Endothelial cell of umbilical vein (primary cell): ENCODE results near the gene RAB40C. TPM values are rescaled to one million over a fixed set of nuclear protein-coding genes. Genes with fewer than 3 reads are reported as not detected.

ENCODE experiments used
- BruUV-seq: library from RNA; stranded (reverse); fragments of 400-500 nt; replicated peaks from 2 replicates; lab custom pipeline; 2021; lab: Mats Ljungman, UMichigan
- CTCF ChIA-PET: fragments of 300-600, 350-600 bp; sonication (Branson Sonifier 250); formaldehyde crosslinking; loops from one replicate; lab custom pipeline; 2021; ENCODE audit warnings: antibody characterized with exemption, inconsistent platforms; lab: Charles Lee
- POLR2A ChIA-PET: fragments of 300-600, 350-600 bp; sonication (Branson Sonifier 250); formaldehyde crosslinking; loops from one replicate; lab custom pipeline; 2021; ENCODE audit warnings: antibody characterized with exemption, inconsistent platforms; lab: Charles Lee
- DNase-seq: peaks from one replicate; pipeline ENCODE4 v3.0.0-alpha.2; 2011; ENCODE audit warnings: low read depth, low spot score
- FAIRE-seq: peaks from 2 replicates; lab custom pipeline; 2011; peaks lifted over from hg19 to GRCh38; lab: Jason Lieb, UNC
- H2AFZ ChIP-seq: 2 replicates; pipeline ENCODE4 v1.6.0; 2012; ENCODE audit warnings: low read depth, low read length, control low read depth, inconsistent platforms
- H3K27ac ChIP-seq: 2 replicates; pipeline ENCODE4 v1.5.1; 2011; ENCODE audit warnings: low read depth, mild to moderate bottlenecking, control low read depth, low read length, moderate library complexity; ENCODE audit not compliant: insufficient read depth
- H3K27me3 ChIP-seq, 2 experiments: 2 replicates each; pipeline versions ENCODE4 v1.6.0 to v1.6.1; 2011; ENCODE audit warnings: low read length in 2 of 2, mixed read lengths in 1 of 2; ENCODE audit not compliant: control insufficient read depth in 2 of 2, insufficient read depth in 2 of 2
- H3K36me3 ChIP-seq, 2 experiments: 2 replicates in 1 of 2; 3 replicates in 1 of 2; pipeline ENCODE4 v1.5.1; 2011; ENCODE audit warnings: low read length in 2 of 2, mild to moderate bottlenecking in 1 of 2, moderate library complexity in 1 of 2; ENCODE audit not compliant: control insufficient read depth in 2 of 2, insufficient read depth in 2 of 2; ENCODE audit errors: extremely low read depth in 1 of 2
- H3K4me1 ChIP-seq: 3 replicates; pipeline ENCODE4 v1.5.1; 2011; ENCODE audit warnings: mild to moderate bottlenecking, low read length; ENCODE audit not compliant: control insufficient read depth, insufficient read depth; ENCODE audit errors: extremely low read depth
- H3K4me2 ChIP-seq: 2 replicates; pipeline ENCODE4 v1.6.1; 2011; ENCODE audit warnings: low read length, control low read depth, mixed read lengths; ENCODE audit not compliant: insufficient read depth
- H3K4me3 ChIP-seq, 3 experiments: fragments of 200-600 bp in 1 of 3; sonication (generic), shearing (Covaris generic) in 1 of 3; replicated peaks in 1 of 3; 2 replicates each; pipeline ENCODE4 v1.5.1; 2011 to 2016; ENCODE audit warnings: control low read depth in 3 of 3, low read length in 3 of 3, mild to moderate bottlenecking in 2 of 3, inconsistent platforms in 1 of 3, low read depth in 1 of 3, moderate library complexity in 1 of 3; ENCODE audit not compliant: insufficient read depth in 1 of 3
- H3K79me2 ChIP-seq: 2 replicates; pipeline ENCODE4 v1.6.0; 2012; ENCODE audit warnings: low read length, inconsistent platforms; ENCODE audit not compliant: control insufficient read depth, insufficient read depth
- H3K9ac ChIP-seq: replicated peaks from 2 replicates; pipeline ENCODE3; 2011; ENCODE audit warnings: low read length, control low read depth; ENCODE audit not compliant: insufficient read depth; ENCODE audit errors: extremely low read depth
- H3K9me1 ChIP-seq: replicated peaks from 3 replicates; pipeline ENCODE4 v1.6.0; 2011; ENCODE audit warnings: mild to moderate bottlenecking, low read length; ENCODE audit not compliant: control insufficient read depth, insufficient read depth; ENCODE audit errors: extremely low read depth
- H3K9me3 ChIP-seq: replicated peaks from 2 replicates; pipeline ENCODE4 v1.5.1; 2012; ENCODE audit warnings: low read length, inconsistent platforms; ENCODE audit not compliant: control insufficient read depth, insufficient read depth
- H4K20me1 ChIP-seq: replicated peaks from 2 replicates; pipeline ENCODE3; 2011; ENCODE audit warnings: mild to moderate bottlenecking, low read length; ENCODE audit not compliant: control insufficient read depth, insufficient read depth; ENCODE audit errors: extremely low read depth
- EZH2 ChIP-seq: IDR thresholded peaks from 2 replicates; pipeline ENCODE4 v1.6.1; 2012; ENCODE audit warnings: borderline replicate concordance, low read depth, mild to moderate bottlenecking, moderate library complexity, low read length, inconsistent platforms; ENCODE audit not compliant: severe bottlenecking
- FOS ChIP-seq: IDR thresholded peaks from 2 replicates; pipeline ENCODE4 v1.6.1; 2011; ENCODE audit warnings: mild to moderate bottlenecking, low read length, moderate library complexity, borderline replicate concordance; ENCODE audit not compliant: insufficient read depth
- GATA2 ChIP-seq: IDR thresholded peaks from 2 replicates; pipeline ENCODE4 v1.7.0; 2011; ENCODE audit warnings: low read depth, mild to moderate bottlenecking, moderate library complexity, mixed read lengths, low read length; ENCODE audit not compliant: insufficient read length, insufficient read depth
- JUN ChIP-seq: IDR thresholded peaks from 2 replicates; pipeline ENCODE4 v1.6.1; 2011; ENCODE audit warnings: borderline replicate concordance, low read depth; ENCODE audit not compliant: insufficient read length, insufficient read depth
- MYC ChIP-seq: IDR thresholded peaks from one replicate; pipeline ENCODE4 v1.6.1; 2011; ENCODE audit warnings: mild to moderate bottlenecking, low read depth, low read length
- POLR2A ChIP-seq: IDR thresholded peaks from 2 replicates; pipeline ENCODE4 v1.6.1; 2012; ENCODE audit warnings: low read depth, mild to moderate bottlenecking, control low read depth, low read length
- POLR2AphosphoS5 ChIP-seq: IDR thresholded peaks from 2 replicates; pipeline ENCODE4 v1.6.1; 2012; ENCODE audit warnings: low read depth, mild to moderate bottlenecking, control low read depth, low read length, moderate library complexity; ENCODE audit not compliant: insufficient read depth
- dilution Hi-C: fragments of 300-500 bp; cut with MboI; formaldehyde crosslinking; loops from one replicate; pipeline ENCODE4 v1.15.0; 2019; ENCODE audit warnings: low sequenced_read_pairs; ENCODE audit not compliant: extremely low pct_ligation_motif_present
- intact Hi-C: fragments of 100-400 bp; cut with micrococcal nuclease; formaldehyde crosslinking; loops from one replicate; pipeline ENCODE4 v1.10.0; 2022
- polyA plus RNA-seq, 4 experiments: library from polyadenylated mRNA; depleted of rRNA in 3 of 4; stranded (reverse) in 3 of 4; unstranded in 1 of 4; fragments of >200 nt; gene quantifications; 2 replicates each; pipeline versions ENCODE4 v1.2.1 to v1.2.3, GENCODE V29; 2011 to 2012; ENCODE audit warnings: missing spikeins in 1 of 4
- total RNA-seq: library from RNA; stranded (reverse); gene quantifications from 2 replicates; pipeline ENCODE4 v1.2.3, GENCODE V29; 2021
- TF ChIP-seq, protein P1 (sequence below): IDR thresholded peaks from 2 replicates; pipeline ENCODE4 v1.6.1; 2011; ENCODE audit not compliant: insufficient read depth, insufficient read length
- TF ChIP-seq, protein P2 (sequence below), 2 donors: IDR thresholded peaks; 1 replicate in 1 of 2; 2 replicates in 1 of 2; pipeline ENCODE4 v1.5.1; 2011; ENCODE audit warnings: low read length in 2 of 2, mild to moderate bottlenecking in 2 of 2, moderate library complexity in 2 of 2, control low read depth in 1 of 2, inconsistent platforms in 1 of 2, low read depth in 1 of 2; ENCODE audit not compliant: insufficient read depth in 1 of 2; ENCODE audit errors: extremely low read depth in 1 of 2

RAB40C gene
- total and polyA plus RNA-seq, 2 donors (not counting 3 experiments of a cell fraction or from before 2014, with no cell fraction given) = 12.4 to 18.8 TPM

DNA sequence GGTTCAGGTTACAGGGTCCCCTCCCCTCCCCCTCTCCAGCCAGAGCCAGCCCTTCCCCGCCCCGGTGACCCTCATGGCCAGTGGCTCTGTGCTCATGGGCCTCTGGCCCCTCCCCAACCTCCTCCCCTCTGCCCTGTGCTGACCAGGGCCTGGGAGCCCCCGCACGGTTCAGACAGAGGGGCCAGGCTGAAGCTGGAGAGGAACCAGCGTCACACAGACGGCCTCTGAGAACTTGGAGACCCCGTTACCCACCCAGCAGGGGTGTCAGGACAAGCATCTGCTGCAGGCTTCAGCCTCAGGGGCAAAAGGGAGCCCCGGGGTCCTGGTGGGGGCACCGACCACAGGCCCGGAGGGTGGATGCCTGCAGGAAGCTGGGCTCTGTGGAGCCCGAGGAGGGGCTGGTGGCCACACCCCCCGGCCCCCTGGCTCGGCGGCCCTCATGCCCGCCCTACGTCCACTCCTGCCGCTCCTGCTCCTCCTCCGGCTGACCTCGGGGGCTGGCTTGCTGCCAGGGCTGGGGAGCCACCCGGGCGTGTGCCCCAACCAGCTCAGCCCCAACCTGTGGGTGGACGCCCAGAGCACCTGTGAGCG is 41.0 kb downstream of the RAB40C start, which contains the start of gene WFIKKN1:
Gene WFIKKN1, plus strand, starts transcription at position 171 of the 591 bp plus-strand sequence. Its CDS starts 269 bp downstream, at position 440.
- no peak within 1 kb of the TSS for H3K27ac ChIP-seq
- no peak for DNase-seq
- dilution Hi-C loops = no loop called here
- TF ChIP-seq GATA2 (no peak), POLR2AphosphoS5 (no peak), MYC (no peak), POLR2A (no peak), JUN (no peak), FOS (no peak), EZH2 (no peak)
- TF ChIP-seq, protein P1, sequence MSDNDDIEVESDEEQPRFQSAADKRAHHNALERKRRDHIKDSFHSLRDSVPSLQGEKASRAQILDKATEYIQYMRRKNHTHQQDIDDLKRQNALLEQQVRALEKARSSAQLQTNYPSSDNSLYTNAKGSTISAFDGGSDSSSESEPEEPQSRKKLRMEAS = no peak
- TF ChIP-seq, protein P2, sequence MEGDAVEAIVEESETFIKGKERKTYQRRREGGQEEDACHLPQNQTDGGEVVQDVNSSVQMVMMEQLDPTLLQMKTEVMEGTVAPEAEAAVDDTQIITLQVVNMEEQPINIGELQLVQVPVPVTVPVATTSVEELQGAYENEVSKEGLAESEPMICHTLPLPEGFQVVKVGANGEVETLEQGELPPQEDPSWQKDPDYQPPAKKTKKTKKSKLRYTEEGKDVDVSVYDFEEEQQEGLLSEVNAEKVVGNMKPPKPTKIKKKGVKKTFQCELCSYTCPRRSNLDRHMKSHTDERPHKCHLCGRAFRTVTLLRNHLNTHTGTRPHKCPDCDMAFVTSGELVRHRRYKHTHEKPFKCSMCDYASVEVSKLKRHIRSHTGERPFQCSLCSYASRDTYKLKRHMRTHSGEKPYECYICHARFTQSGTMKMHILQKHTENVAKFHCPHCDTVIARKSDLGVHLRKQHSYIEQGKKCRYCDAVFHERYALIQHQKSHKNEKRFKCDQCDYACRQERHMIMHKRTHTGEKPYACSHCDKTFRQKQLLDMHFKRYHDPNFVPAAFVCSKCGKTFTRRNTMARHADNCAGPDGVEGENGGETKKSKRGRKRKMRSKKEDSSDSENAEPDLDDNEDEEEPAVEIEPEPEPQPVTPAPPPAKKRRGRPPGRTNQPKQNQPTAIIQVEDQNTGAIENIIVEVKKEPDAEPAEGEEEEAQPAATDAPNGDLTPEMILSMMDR (IDR thresholded peaks at IDR 0.05; ENCODE audit: extremely low read depth in 1 of 2, insufficient read depth in 1 of 2, low read depth in 1 of 2, low read length in 2 of 2) = no peak
- H3K4me2 ChIP-seq = no peak within 1 kb of the TSS
- no peaks in the 10 kb centered on the region for H4K20me1 ChIP-seq
- ChIA-PET CTCF (no interaction called here), POLR2A (no interaction called here)
- H2AFZ ChIP-seq = no peak within 1 kb of the TSS
- H3K4me3 ChIP-seq = no peak within 1 kb of the TSS
- H3K9ac ChIP-seq = no peak within 1 kb of the TSS
- no peaks in the 10 kb centered on the region for H3K9me3 ChIP-seq
- no peaks in the 10 kb centered on the region for H3K9me1 ChIP-seq
- no peaks in the 10 kb centered on the region for H3K27me3 ChIP-seq
- intact Hi-C loops = no loop called here
- FAIRE-seq = no peak
- peaks cover 0 to 5% of the 10 kb centered on the region in 2 experiments for H3K36me3 ChIP-seq
- peaks cover 7% of the 10 kb centered on the region for H3K4me1 ChIP-seq
- no TSS peak for BruUV-seq
- H3K79me2 ChIP-seq = peaks cover 8% of the 10 kb centered on the region
